ENCODE results near the gene SLC23A2.

GRCh38 chr20:5003626-5004025, 2.3 kb upstream of the SLC23A2 start:
- TF ChIP-seq, protein P1, sequence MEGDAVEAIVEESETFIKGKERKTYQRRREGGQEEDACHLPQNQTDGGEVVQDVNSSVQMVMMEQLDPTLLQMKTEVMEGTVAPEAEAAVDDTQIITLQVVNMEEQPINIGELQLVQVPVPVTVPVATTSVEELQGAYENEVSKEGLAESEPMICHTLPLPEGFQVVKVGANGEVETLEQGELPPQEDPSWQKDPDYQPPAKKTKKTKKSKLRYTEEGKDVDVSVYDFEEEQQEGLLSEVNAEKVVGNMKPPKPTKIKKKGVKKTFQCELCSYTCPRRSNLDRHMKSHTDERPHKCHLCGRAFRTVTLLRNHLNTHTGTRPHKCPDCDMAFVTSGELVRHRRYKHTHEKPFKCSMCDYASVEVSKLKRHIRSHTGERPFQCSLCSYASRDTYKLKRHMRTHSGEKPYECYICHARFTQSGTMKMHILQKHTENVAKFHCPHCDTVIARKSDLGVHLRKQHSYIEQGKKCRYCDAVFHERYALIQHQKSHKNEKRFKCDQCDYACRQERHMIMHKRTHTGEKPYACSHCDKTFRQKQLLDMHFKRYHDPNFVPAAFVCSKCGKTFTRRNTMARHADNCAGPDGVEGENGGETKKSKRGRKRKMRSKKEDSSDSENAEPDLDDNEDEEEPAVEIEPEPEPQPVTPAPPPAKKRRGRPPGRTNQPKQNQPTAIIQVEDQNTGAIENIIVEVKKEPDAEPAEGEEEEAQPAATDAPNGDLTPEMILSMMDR (IDR thresholded peaks at IDR 0.05): no peak
- no peak for TF ChIP-seq POLR2A (IDR thresholded peaks at IDR 0.05)
- TF ChIP-seq EP300 (IDR thresholded peaks at IDR 0.05; ENCODE audit: low read depth): no peak
- no peak for TF ChIP-seq POLR2AphosphoS5 (IDR thresholded peaks at IDR 0.05)
